Caco-2 (cell line): ENCODE data around the gene HDAC9. TPM values are rescaled to one million over a fixed set of nuclear protein-coding genes. Genes with fewer than 3 reads are reported as not detected.

ENCODE experiments used
- BruUV-seq: library from RNA; stranded (reverse); fragments of 400-500 nt; replicated peaks from 2 replicates; lab custom pipeline; 2021; lab: Mats Ljungman, UMichigan
- CTCF ChIA-PET: fragments of 300-600 bp; sonication (Branson Sonifier 250); formaldehyde crosslinking; loops from one replicate; lab custom pipeline; 2022; ENCODE audit warnings: antibody characterized with exemption; lab: Charles Lee
- POLR2A ChIA-PET: fragments of 300-600 bp; sonication (Branson Sonifier 250); formaldehyde crosslinking; loops from one replicate; lab custom pipeline; 2022; ENCODE audit warnings: antibody characterized with exemption; lab: Charles Lee
- DNase-seq, 2 experiments: peaks; one replicate each; pipeline versions ENCODE4 v3.0.0 to v3.0.0-alpha.2; 2020 to 2022
- H3K27me3 ChIP-seq: replicated peaks from 2 replicates; pipeline ENCODE4 v1.6.0; 2011; ENCODE audit warnings: low read length; ENCODE audit not compliant: control insufficient read depth, insufficient read depth
- H3K36me3 ChIP-seq: 2 replicates; pipeline ENCODE4 v1.5.1; 2011; ENCODE audit warnings: low read length; ENCODE audit not compliant: control insufficient read depth, insufficient read depth
- H3K4me1 ChIP-seq: fragments of 250-450 bp; sonication (Bioruptor Pico); 2 replicates; pipeline ENCODE4 v1.5.1; 2020; ENCODE audit warnings: mild to moderate bottlenecking
- H3K4me3 ChIP-seq: 2 replicates; pipeline ENCODE4 v1.5.1; 2011; ENCODE audit warnings: low read depth, mild to moderate bottlenecking, control low read depth, low read length
- H3K9me3 ChIP-seq: fragments of 250-450 bp; sonication (Bioruptor Pico); 2 replicates; pipeline ENCODE4 v1.5.1; 2020; ENCODE audit warnings: mild to moderate bottlenecking, moderate library complexity
- H3K27ac Mint-ChIP-seq: one replicate; pipeline ENCODE4 v1.8.0; 2022; ENCODE audit warnings: mixed read lengths; ENCODE audit not compliant: unreplicated experiment
- H3K27me3 Mint-ChIP-seq: one replicate; pipeline ENCODE4 v1.8.0; 2022; ENCODE audit warnings: mixed read lengths; ENCODE audit not compliant: insufficient read depth, unreplicated experiment
- H3K36me3 Mint-ChIP-seq: one replicate; pipeline ENCODE4 v1.8.0; 2022; ENCODE audit warnings: mild to moderate bottlenecking, mixed read lengths; ENCODE audit not compliant: insufficient read depth, unreplicated experiment
- H3K4me1 Mint-ChIP-seq: one replicate; pipeline ENCODE4 v1.8.0; 2022; ENCODE audit warnings: low read depth, mixed read lengths; ENCODE audit not compliant: unreplicated experiment
- H3K4me3 Mint-ChIP-seq: one replicate; pipeline ENCODE4 v1.8.0; 2022; ENCODE audit warnings: mild to moderate bottlenecking, moderate library complexity, mixed read lengths; ENCODE audit not compliant: unreplicated experiment
- H3K9me3 Mint-ChIP-seq: one replicate; pipeline ENCODE4 v1.8.0; 2022; ENCODE audit warnings: mixed read lengths; ENCODE audit not compliant: unreplicated experiment
- intact Hi-C: fragments of 100-400 bp; cut with micrococcal nuclease; formaldehyde crosslinking; loops from one replicate; pipeline ENCODE4 v1.10.0; 2022; ENCODE audit not compliant: unreplicated experiment
- total RNA-seq: library from RNA; stranded (reverse); gene quantifications from 2 replicates; pipeline ENCODE4 v1.2.3, GENCODE V29; 2022
- TF ChIP-seq, protein P1 (sequence below), 2 experiments: fragments of 200-600 bp in 1 of 2; IDR thresholded peaks; 1 replicate in 1 of 2; 2 replicates in 1 of 2; pipeline versions ENCODE4 v1.5.1 to v1.8.0; 2011 to 2022; ENCODE audit warnings: antibody characterized with exemption in 1 of 2, control low read depth in 1 of 2, inconsistent platforms in 1 of 2, low read depth in 1 of 2, low read length in 1 of 2, mild to moderate bottlenecking in 1 of 2, moderate library complexity in 1 of 2; ENCODE audit not compliant: insufficient read depth in 1 of 2, severe bottlenecking in 1 of 2, unreplicated experiment in 1 of 2

HDAC9 gene
- total RNA-seq, 1 experiment from 2014 or later: 0.27 TPM

- no peaks in the 10 kb centered on the region for H3K9me3 ChIP-seq
- Mint-ChIP-seq H3K36me3 (no peaks in the 10 kb centered on the region), H3K27ac (no peak overlapping the region), H3K4me1 (no peaks in the 10 kb centered on the region), H3K4me3 (no peak overlapping the region), H3K9me3 (no peaks in the 10 kb centered on the region), H3K27me3 (no peaks in the 10 kb centered on the region)
- BruUV-seq: no TSS peak
- no peaks in the 10 kb centered on the region for H3K27me3 ChIP-seq
- TF ChIP-seq, protein P1, sequence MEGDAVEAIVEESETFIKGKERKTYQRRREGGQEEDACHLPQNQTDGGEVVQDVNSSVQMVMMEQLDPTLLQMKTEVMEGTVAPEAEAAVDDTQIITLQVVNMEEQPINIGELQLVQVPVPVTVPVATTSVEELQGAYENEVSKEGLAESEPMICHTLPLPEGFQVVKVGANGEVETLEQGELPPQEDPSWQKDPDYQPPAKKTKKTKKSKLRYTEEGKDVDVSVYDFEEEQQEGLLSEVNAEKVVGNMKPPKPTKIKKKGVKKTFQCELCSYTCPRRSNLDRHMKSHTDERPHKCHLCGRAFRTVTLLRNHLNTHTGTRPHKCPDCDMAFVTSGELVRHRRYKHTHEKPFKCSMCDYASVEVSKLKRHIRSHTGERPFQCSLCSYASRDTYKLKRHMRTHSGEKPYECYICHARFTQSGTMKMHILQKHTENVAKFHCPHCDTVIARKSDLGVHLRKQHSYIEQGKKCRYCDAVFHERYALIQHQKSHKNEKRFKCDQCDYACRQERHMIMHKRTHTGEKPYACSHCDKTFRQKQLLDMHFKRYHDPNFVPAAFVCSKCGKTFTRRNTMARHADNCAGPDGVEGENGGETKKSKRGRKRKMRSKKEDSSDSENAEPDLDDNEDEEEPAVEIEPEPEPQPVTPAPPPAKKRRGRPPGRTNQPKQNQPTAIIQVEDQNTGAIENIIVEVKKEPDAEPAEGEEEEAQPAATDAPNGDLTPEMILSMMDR (IDR thresholded peaks at IDR 0.05; ENCODE audit: insufficient read depth in 1 of 2, low read depth in 1 of 2, low read length in 1 of 2, severe bottlenecking in 1 of 2, unreplicated experiment in 1 of 2): no peak
- H3K4me3 ChIP-seq: no peak overlapping the region
- ChIA-PET POLR2A (no interaction called here), CTCF (no interaction called here)
- no peaks in the 10 kb centered on the region for H3K36me3 ChIP-seq
- no peaks in the 10 kb centered on the region for H3K4me1 ChIP-seq
- intact Hi-C loops: no loop called here
- DNase-seq: no peak
Observed at GRCh38 chr7:18762189-18762588, 266.6 kb downstream of the HDAC9 start.

DNA sequence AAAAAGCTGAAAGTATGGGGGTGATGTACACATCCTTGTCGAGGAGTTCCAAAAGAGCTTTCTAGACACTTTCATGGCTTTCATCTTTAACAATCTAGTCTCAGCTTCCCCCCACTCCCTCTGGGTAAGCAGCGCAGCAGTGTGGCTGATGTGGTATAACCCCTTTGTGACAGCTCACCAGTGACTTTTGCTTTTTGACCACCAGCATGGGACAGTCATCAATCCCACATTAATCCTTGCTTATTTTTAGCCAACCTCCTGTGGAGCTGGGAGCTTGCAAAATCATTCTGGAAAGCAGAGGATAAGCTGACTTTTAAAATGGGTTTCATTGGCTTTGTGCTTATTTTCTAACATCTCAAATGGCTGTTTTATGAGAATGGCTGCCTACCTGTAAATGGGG lies 272.7 kb downstream of the HDAC9 start:
- no peaks in the 10 kb centered on the region for H3K4me1 Mint-ChIP-seq
- CTCF ChIA-PET: no interaction called here
- H3K9me3 ChIP-seq: no peaks in the 10 kb centered on the region
- no peak overlapping the region for H3K27ac Mint-ChIP-seq
- no peaks in the 10 kb centered on the region for H3K4me1 ChIP-seq
- POLR2A ChIA-PET: no interaction called here
- H3K9me3 Mint-ChIP-seq: no peaks in the 10 kb centered on the region
- BruUV-seq: no TSS peak
- H3K4me3 ChIP-seq: no peak overlapping the region
- H3K27me3 Mint-ChIP-seq: no peaks in the 10 kb centered on the region
- H3K27me3 ChIP-seq: no peaks in the 10 kb centered on the region
- no peaks in the 10 kb centered on the region for H3K36me3 Mint-ChIP-seq
- TF ChIP-seq, protein P1 (IDR thresholded peaks at IDR 0.05; ENCODE audit: insufficient read depth in 1 of 2, low read depth in 1 of 2, low read length in 1 of 2, severe bottlenecking in 1 of 2, unreplicated experiment in 1 of 2): no peak
- intact Hi-C loops: no loop called here
- no peak for DNase-seq
- no peaks in the 10 kb centered on the region for H3K36me3 ChIP-seq
- H3K4me3 Mint-ChIP-seq: no peak overlapping the region

DNA sequence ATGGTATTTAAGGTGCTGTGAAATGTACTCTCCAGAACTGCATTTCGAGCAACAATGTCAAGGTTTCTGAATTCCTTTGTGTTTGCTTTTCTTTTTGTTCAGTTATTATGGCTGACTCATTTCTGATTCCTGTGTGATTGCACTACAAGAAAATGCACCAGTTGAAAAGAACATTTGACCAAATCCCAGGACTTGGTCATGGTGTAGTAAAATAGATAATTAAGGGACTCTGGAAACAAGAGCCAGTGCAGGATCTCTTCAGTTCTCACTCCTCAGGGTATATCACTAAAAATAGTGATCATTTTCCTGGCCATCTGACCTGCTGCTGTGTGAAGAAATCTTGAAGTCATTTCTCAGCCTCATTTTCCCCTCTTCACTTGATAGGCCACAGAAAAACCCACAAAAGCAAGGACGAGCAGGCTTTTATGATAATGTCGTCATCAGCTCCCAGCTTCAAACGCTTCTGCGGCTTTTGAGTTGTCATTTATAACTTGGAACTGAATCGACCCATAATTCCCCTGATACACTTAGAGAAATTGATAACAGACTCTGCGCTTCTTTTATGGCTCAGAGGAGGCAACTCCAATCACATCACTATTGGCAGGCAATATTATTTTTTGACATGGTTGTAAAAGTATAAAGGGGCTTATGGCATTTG lies 274.7 kb downstream of the HDAC9 start:
- H3K36me3 Mint-ChIP-seq: no peaks in the 10 kb centered on the region
- H3K9me3 Mint-ChIP-seq: no peaks in the 10 kb centered on the region
- ChIA-PET CTCF (no interaction called here), POLR2A (no interaction called here)
- BruUV-seq: no TSS peak
- H3K27ac Mint-ChIP-seq: no peak overlapping the region
- Histone ChIP-seq H3K36me3 (no peaks in the 10 kb centered on the region), H3K9me3 (no peaks in the 10 kb centered on the region), H3K4me3 (no peak overlapping the region), H3K27me3 (no peaks in the 10 kb centered on the region), H3K4me1 (no peaks in the 10 kb centered on the region)
- TF ChIP-seq, protein P1 (IDR thresholded peaks at IDR 0.05; ENCODE audit: insufficient read depth in 1 of 2, low read depth in 1 of 2, low read length in 1 of 2, severe bottlenecking in 1 of 2, unreplicated experiment in 1 of 2): no peak
- no peak for DNase-seq
- no peaks in the 10 kb centered on the region for H3K4me1 Mint-ChIP-seq
- no peaks in the 10 kb centered on the region for H3K27me3 Mint-ChIP-seq
- H3K4me3 Mint-ChIP-seq: no peak overlapping the region
- intact Hi-C loops: loop anchor here (10.0 kb wide), 1 partner anchor 65 kb away; no protein-coding TSS in a partner anchor
